NAMALWA (cell line): ENCODE data around the gene DSTYK.
"Not testable (repeated sequence)": the region's sequence is repeated elsewhere in the genome, so short reads cannot be mapped to it uniquely, and the experiment has no call there.

Experiments used
- DNase-seq: peaks from one replicate; pipeline ENCODE4 v3.0.0-alpha.2; 2015; ENCODE audit warnings: low spot score

The DSTYK gene

DNA sequence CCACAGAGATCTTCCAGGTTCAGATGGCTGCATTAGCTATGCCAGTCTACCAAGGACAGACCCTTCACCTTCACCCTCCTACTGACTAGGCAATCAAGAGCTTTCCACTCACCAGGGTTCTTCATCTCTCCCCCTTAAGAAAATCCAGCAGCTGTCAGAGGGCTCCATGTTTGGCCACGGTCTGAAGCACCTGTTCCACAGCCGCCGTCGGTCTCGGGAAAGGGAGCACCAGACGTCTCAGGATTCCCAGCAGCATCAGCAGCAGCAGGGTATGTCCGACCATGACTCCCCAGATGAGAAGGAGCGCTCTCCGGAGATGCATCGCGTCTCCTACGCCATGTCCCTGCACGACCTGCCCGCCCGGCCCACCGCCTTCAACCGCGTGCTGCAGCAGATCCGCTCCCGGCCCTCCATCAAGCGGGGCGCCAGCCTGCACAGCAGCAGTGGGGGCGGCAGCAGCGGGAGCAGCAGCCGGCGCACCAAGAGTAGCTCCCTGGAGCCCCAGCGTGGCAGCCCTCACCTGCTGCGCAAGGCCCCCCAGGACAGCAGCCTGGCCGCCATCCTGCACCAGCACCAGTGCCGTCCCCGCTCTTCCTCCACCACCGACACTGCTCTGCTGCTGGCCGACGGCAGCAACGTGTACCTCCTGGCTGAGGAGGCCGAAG lies 30.0 kb upstream of the DSTYK start:
- DNase-seq: no peak

DNA sequence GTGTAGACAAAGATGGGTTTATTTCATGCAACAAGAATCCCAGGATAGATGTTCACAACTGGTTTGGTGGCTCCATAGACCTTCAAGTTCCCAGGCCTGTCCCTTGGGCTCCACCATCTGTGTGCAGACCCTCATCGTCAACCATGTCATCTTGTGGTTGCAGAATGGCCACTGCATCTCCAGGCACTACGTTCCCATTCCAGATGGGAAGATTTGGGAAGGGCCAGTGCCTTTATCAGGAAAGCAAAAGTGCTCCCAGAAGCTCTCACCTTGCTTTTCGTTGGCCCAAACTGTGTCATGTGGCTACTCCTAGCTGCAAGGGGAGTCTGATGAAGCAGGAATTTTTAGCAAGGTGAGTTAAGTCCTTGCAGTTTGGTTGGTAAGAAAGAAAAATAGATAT lies 29.1 kb upstream of the DSTYK start:
- DNase-seq: no peak

DNA sequence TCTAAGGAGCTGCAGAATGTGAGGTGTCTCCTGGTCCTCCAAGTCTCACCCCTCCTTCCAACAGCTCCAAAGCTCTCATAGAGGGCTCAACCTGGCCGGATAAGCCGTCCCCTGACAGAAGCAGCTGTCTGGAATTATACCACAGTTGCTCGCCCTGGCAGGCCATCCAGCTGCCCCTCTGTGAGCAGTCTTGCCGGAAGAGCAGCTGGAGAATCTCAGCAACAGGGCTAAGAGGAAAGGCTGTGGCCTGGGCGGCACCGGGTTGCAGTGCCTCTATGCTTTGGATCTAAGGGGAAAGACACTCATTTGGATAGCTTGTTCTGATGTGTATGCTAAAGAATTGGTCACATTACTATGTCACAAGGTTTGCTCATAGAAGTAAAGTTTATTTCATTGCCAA lies 28.6 kb upstream of the DSTYK start:
- DNase-seq: no peak

DNA sequence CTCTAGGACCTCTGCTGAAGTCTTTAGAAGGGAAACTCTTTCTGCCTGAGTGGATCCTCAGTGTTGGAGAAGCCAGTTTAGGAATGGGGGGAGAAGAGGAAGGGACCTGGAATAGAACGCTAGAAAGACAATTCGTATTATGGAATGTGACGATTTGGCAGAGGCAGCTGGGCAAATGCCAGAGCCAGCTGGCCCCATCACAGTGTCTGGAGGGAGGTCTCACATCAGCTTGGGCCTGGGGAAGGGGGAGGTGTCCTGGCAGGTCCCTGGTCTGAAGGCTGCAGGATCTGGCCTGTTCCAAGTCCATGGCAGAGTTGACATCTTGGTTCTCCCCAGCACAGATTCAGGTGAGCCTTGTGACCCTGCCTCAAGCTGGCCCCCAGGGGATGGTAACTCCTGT lies 27.6 kb upstream of the DSTYK start:
- no peak for DNase-seq

DNA sequence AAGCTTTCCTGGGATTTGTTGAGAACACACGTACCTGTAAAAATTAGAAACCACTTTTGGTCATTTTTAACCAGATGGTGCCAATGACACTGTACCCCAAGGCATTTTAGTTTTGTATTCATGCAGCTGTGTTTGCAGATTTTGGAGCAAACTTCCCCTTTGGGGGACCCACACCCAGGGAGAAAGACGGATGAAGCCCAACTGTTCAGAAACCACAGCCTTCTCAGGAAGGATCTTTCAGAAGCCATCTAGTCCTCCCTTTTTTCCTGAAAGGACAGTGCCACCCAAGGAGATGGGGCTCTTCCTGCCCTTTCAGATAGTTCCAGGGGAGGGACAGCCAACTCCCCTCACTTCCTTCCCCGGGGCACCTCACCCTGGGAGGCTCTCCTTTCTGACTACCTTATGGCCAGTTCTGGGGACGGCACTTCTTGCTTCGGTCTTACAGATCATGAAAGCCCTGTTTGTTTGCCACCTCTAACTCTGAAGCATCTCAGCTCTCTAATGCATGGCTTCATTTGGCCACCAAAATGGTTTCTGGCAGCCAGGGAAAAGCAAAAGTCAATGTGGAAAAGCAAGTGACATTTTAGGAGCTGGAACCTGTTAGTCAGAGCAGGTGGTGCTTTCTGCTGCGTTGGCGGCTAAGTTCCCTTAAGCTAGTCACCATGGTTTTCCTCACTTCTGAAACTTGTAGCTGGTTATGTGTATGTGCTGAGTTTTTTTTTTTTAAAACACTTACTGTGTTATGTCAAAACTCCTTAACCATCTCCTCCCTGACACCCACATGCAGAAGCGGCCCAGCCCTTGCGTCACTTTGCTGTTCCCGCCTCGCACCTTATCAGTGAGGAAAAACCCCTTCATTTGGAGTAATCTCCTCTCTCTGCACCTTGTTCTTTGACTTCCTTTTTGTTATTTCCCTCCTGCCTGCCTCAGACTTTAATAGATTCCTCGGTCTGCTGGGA lies 26.3 kb upstream of the DSTYK start:
- no peak for DNase-seq

DNA sequence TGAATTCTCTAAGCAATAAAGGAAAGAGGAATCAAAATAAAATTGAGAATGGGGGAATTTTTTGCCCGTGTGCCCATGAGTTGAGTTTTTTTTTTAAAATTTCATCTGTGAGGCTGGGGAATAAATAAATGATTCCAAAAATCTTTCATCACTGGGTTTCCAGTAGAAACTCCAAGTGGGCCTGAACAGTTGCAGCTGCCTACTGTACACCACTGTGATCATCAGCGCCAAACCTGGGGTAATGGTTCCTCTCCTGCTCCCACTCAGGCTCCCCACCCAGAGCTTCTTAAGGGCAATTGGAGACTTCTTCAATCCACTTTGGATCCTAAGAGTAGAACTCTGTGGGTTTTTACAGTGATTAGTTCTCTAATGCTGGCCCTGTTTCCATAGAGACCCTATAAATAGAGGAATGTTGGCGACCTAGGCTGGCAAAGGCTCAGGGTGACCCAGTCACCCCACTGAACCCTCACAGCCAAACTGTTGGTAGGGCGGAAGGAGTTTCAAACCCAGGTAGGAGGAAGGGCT lies 25.5 kb upstream of the DSTYK start:
- no peak for DNase-seq

DNA sequence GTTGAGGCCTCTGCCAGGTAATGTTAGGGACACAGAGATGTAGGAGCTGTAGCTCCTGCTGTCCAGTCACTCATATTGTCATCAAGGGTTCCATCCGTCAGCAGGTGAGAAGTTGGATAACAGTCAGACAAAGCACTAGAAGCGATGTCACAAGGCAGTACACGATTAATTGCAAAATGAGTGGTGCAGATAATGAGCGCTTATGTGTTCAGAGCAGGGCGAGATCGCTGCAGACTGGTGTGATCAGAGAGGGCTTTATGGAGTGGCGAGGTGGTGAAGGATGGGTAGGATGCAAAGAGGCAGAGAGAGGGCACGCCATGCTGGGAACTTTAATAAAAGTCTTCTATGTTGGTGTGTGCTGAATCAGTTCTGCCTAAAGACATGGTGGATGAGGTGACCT lies 25.0 kb upstream of the DSTYK start:
- no peak for DNase-seq

DNA sequence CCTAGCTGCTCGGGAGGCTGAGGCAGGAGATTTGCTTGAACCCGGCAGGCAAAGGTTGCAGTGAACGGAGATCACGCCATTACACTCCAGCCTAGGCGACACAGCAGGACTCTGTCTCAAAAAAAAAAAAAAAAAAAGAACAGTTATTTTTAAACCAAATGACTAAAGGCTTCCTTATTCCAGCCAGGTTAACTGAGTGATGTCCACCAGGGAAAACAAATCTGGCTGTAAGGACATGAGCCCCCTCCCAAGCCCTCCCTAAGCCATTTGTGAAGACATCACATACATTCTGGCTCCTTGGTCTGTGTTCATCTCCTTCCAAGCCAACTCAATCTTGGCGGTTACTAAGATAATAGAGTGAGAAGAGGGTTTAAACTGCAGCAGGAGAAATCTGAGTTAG lies 24.4 kb upstream of the DSTYK start:
- no peak for DNase-seq

DNA sequence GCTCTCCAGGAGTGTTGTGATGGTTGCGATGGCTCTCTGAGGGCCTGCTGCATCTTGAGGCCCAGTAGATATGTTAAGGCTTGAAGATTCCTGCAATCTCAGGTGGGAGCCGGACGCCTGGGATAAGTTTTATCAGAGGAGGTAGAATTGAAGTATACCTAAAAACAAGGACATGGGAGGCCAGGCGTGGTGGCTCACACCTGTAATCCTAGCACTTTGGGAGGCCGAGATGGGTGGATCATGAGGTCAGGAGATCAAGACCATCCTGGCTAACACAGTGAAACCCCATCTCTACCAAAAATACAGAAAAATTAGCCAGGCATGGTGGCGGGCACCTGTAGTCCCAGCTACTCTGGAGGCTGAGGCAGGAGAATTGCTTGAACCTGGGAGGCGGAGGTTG lies 22.5 kb upstream of the DSTYK start:
- not testable (repeated sequence) for DNase-seq

DNA sequence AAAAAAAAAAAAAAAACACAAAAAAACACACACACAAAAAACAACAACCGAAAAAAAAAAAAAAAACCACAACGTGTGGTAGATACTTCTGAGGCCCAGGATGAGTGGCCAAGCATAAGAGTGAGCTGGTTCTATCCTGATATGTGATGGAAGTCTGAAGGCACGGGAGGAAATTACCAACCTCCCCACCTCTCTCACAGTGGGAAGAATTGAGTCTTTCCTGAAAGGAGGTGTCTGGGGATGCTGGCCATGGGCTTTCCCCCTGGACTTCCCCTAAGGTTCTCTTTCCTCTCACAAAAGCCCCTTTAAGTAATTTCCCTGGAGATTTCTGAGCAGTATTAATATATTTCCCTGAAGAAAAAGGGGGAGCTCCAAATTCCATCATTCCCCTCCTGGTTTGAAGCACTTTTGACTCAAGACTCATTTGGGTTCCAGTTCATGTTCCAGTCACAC lies 21.5 kb upstream of the DSTYK start:
- no peak for DNase-seq

DNA sequence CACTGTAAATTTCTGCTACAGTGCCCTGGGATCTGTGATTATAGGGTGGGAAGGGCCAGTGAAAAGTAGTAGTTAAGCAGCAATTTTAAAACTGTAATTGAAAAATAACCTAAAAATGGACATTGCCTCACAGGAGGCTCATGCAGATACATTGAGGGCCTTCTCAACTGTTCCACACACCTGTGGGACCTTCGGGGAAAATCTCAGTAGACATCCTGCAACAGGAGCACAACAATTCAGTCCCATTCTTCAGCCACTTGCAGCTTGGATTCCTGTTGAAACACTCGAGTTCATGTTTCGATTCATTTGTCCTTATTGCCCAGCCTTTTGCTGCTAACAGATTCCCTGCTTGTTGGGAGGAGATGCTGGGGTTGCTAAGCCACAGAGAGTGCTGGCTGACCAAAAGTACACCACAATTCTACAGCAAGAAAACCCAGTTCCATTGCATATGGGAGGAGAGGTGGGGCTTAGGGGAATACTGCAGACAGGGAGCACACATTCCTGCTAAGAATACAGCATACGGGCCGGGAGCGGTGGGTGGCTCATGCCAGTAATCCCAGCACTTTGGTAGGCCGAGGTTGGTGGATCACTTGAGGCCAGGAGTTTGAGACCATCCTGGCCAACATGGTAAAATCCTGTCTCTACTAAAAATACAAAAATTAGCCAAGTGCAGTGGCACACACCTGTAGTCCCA lies 20.8 kb upstream of the DSTYK start:
- no peak for DNase-seq

DNA sequence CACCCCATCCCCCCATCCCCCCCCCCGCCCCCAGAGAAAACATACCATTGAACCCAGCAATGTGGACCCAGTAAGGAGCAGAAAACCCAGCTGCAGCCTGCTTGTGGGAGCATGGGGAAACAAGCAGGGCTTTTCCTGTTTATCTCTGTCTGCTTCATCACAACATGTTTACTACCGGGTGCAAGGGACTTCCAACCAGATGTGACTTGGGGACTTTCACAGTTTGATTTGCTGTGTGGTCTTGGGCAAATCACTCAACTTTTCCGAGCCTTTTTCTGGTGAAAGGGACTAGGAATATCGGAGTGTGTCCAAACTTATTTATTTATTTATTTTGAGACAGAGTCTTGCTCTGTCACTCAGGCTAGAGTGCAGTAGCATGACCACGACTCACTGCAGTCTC lies 19.5 kb upstream of the DSTYK start:
- DNase-seq: peak; percentile 50

DNA sequence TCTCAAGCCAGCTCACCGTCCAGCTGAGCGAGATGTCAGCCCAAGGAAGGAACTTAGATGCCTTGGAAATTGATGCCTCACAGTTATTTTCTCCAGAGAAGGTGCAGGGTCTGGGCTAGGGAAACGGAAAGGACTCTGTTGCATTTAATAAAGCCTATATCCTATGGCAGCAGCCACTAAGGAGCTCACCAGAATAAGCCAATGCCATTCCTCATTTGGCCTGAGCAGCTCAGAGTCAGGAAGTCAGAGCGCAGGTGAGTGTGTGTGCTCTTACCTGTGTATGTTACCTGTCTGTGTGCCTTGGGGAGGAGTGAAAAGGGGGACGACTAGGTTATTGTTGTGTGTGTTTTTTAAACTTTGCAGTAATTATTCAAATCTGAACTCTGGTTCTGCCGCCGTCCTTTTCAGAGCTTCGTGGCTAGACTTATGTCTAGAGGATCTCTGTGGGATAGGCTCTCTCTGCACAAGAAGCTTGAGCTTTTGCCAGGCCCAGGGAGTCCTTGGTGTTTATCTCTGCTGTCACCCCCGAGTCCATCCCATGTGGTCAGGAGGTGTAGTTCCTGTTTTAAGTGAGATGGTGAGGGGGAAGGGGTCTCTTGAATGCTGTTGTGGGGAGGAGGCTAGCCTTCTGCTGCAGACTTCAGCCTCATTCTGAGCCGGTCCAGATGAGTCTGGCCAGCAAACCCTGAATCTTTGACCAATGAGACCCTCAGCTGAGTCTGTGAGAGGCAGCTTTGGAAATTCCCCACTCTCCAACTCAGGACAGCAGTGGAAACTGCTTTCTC lies 18.6 kb upstream of the DSTYK start:
- peak; percentile 48 for DNase-seq

DNA sequence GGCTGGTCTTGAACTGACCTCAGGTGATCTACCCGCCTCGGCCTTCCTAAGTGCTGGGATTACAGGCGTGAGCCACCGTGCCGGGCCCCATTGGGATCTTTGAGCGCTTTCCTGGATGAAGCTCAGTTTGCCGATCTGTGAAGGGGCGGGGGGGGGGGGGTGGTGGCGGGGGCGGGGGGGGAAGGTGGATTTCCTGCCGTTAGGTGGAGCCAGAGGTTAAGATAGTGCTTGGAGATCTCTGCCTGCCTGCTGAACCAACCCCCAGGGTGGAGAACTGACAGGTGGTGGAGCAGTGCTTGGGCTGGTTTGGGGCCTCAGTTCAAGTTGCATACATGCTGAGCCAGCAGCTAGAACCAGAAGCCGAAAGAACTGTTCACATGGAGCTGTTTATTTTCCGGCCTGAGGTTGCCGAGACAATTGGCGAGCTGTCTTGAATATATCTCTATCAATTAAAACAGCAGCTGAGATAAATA lies 17.9 kb upstream of the DSTYK start:
- peak; percentile 92 for DNase-seq

DNA sequence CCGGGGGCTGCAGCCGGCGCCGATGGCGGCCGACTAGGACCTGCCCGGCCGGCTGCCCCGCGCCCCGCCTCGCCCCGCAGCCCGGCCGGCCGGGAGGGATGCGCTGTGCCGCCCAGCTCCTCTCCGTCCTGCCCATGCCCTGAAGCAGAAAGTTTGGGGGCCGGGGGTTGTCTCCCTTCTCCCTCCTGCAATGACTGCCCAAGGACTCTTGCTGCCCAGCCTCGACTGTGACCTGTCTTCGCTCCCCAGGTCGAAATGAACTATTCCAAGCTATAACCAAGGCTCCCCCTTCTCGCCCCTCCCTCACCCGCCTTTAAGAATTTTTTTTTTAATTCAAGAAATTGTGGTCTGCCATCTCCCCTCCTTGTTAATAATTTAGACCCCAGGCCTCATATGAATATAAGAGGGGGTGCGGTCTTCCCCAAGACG lies 16.6 kb upstream of the DSTYK start:
- no peak for DNase-seq

DNA sequence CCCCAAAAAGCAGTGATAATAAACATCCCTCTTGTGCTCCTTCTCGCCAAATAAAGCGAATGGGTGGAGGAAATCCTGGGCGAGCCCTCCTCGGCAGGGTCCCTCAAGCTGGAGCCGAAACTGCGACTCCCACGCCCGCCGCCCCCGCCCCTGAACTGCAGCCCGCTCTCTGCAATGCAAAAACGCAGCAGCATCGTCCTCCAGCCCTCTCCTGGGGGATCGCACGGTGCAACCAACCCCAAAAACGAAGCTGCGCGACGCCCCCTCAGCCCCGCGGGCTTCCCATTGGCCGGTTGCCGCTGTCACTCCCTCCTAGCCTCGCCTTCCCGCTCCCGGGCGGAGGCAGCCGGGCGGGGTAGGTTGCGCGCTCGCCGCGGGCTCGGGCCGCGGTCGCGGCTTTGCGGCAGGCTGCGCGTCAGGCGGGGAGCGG lies 16.1 kb upstream of the DSTYK start, which contains the start of gene TMCC2:
TMCC2 (plus strand) TSS at position 363 of the 430 bp plus-strand sequence. CDS start 619 bp downstream, outside the sequence.
- DNase-seq: peak; percentile 93

DNA sequence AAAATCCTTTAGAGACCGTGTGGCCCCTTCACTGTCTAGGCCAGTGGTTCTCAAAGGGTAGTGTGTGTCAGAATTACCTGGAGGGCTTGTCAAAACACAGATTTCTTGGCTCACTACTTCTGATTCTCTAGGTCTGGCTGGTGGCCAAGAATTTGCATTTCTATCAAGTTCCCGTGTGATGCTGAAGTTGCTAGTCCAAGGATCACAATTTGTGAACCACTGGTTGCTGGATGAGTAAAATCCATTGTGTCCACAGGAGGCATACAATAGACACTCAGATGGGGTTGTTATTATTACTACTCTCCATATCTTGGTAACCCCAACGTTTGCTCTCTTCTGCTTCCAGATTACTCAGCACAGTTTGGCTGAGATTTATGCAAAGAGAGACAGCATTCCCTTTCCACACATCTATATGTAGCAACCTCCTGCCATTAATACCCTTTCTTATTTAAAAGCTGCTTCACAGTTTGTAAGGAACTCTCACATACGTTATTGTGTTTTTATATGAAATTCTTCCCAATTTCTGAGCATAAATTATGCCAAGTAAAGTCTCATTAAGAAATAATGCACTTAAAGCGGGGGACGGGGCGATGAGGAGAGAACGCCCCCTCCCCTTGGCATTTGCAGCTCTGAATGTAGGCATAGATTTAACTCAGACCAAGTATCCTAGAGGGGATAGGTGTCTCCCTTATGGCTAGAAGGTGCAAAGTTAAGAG lies 15.5 kb upstream of the DSTYK start:
- DNase-seq: peak; percentile 64

DNA sequence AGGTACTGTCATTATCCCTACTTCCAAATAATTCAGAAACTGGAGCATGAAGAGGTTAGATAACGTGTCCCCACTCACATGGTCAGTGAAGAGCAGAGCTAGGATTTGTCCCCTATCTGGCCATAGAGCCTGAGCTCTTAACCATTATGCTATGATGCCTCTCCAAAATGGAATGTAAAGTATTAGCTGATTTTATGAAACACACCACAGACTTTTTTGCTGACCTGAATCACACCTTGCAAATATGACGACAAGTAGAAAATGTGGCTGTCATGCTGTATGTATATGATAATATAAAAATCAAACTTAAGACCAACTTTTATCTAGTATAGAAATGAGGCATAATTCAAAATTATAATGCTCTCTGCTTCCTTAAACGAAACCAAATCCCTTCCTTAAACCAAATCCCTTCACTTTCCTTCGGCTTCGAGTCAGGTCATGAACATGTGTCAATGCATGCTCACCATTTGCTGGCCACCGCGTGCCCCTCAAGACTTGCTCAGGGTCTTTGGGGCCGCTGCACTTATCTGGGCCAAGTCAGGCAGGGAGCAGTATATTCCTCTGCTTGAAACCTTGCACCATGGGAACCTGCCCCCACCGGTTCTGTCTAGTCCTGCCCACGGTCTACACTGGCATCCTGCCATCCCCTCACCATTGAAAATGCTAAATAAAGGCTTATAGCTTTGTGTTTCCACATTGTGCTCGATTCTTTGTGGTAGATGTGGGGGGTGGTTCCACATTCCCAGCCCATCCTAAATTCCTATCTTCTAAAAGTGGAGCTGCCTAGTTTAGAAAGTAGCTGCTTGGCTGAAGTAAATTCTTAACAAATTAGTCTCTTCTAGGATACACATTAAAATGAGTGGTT lies 14.6 kb upstream of the DSTYK start:
- DNase-seq: no peak

DNA sequence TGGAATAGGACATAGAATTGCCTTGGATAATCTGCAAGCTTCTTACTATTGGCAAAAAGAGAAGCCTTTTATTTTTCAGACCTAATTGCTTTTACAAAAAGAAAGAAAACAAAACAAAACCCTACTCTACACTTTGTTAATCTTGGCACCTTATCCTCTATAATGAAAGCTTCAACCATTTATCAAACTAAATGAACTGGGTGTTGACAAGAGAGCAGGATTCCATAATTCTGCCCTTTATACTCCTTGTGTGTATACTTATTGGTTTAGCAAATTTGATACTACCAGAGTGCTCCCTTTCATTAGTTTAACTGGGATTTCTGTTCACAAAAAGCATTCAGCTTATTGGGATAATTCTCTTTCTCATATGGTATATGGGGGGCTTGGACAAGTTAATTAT lies 13.2 kb upstream of the DSTYK start:
- DNase-seq: no peak

DNA sequence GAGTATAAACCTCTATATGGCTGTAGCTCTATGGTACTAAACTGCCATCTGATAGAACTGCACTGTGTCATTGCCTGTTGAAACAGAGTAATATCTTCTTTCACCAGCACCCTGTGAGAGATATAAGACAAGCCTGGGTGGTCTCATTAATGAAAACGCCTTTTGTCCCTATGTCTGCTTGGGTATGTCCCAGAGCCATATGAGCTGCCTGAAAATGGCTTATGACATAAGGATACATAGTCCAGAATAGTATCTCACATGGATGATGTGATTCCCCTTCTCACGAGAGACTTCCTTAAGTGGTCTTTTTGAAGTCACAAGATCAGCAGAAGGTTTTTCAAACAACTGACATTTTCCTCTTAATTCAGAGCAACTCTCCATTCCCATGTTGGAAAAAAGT lies 8.9 kb upstream of the DSTYK start:
- no peak for DNase-seq
